Measurements from ENCODE around the gene ARHGAP26.
"Not testable (repeated sequence)": the region's sequence is repeated elsewhere in the genome, so short reads cannot be mapped to it uniquely, and the experiment has no call there.

The ARHGAP26 gene

GRCh38 chr5:142970440-142971030, 200.4 kb downstream of the ARHGAP26 start:
- no peak for DNase-seq

GRCh38 chr5:142971303-142972013, 201.3 kb downstream of the ARHGAP26 start:
- no peak for DNase-seq

- no peak for DNase-seq
Observed at GRCh38 chr5:142972064-142972570, 201.9 kb downstream of the ARHGAP26 start.

- DNase-seq: no peak
Observed at GRCh38 chr5:142973932-142974331, 203.8 kb downstream of the ARHGAP26 start.

- DNase-seq: no peak
Observed at GRCh38 chr5:142974409-142974808, 204.2 kb downstream of the ARHGAP26 start.

- DNase-seq: no peak
Observed at GRCh38 chr5:142976861-142977260, 206.7 kb downstream of the ARHGAP26 start.

- DNase-seq: no peak
Observed at GRCh38 chr5:142977363-142978051, 207.3 kb downstream of the ARHGAP26 start.

GRCh38 chr5:142978252-142978651, 208.1 kb downstream of the ARHGAP26 start:
- DNase-seq: no peak

- no peak for DNase-seq
Observed at GRCh38 chr5:142978726-142979125, 208.5 kb downstream of the ARHGAP26 start.

GRCh38 chr5:142979636-142980035, 209.5 kb downstream of the ARHGAP26 start:
- DNase-seq: no peak

GRCh38 chr5:142981475-142981874, 211.3 kb downstream of the ARHGAP26 start:
- DNase-seq: no peak

- DNase-seq: no peak
Observed at GRCh38 chr5:142981886-142982820, 212.0 kb downstream of the ARHGAP26 start.

- no peak for DNase-seq
Observed at GRCh38 chr5:142982821-142983200, 212.6 kb downstream of the ARHGAP26 start.

- DNase-seq: no peak
Observed at GRCh38 chr5:142984011-142984410, 213.8 kb downstream of the ARHGAP26 start.

- DNase-seq: no peak
Observed at GRCh38 chr5:142984525-142984924, 214.3 kb downstream of the ARHGAP26 start.

- DNase-seq: not testable (repeated sequence)
Observed at GRCh38 chr5:142989270-142989669, 219.1 kb downstream of the ARHGAP26 start.

- not testable (repeated sequence) for DNase-seq
Observed at GRCh38 chr5:142990073-142990472, 219.9 kb downstream of the ARHGAP26 start.

- no peak for DNase-seq
Observed at GRCh38 chr5:142994218-142994617, 224.0 kb downstream of the ARHGAP26 start.

GRCh38 chr5:142995621-142996020, 225.4 kb downstream of the ARHGAP26 start:
- DNase-seq: not testable (repeated sequence)

- DNase-seq: no peak
Observed at GRCh38 chr5:142997591-142997990, 227.4 kb downstream of the ARHGAP26 start.

GRCh38 chr5:142998316-142999020, 228.3 kb downstream of the ARHGAP26 start:
- no peak for DNase-seq

- not testable (repeated sequence) for DNase-seq
Observed at GRCh38 chr5:143000551-143000950, 230.4 kb downstream of the ARHGAP26 start.

Measured in NCI-H1048 (cell line).